Measurements from ENCODE around the gene STAU1. TPM values are rescaled to one million over a fixed set of nuclear protein-coding genes. Genes with fewer than 3 reads are reported as not detected.
"Not testable (repeated sequence)": the region's sequence is repeated elsewhere in the genome, so short reads cannot be mapped to it uniquely, and the experiment has no call there.

STAU1 gene
- total RNA-seq, 1 donor from 2014 or later, result 58.6 TPM

GRCh38 chr20:49172413-49172812, 15.7 kb downstream of the STAU1 start:
- no peak for DNase-seq (ENCODE audit: low read depth)
- TF ChIP-seq, protein P1, sequence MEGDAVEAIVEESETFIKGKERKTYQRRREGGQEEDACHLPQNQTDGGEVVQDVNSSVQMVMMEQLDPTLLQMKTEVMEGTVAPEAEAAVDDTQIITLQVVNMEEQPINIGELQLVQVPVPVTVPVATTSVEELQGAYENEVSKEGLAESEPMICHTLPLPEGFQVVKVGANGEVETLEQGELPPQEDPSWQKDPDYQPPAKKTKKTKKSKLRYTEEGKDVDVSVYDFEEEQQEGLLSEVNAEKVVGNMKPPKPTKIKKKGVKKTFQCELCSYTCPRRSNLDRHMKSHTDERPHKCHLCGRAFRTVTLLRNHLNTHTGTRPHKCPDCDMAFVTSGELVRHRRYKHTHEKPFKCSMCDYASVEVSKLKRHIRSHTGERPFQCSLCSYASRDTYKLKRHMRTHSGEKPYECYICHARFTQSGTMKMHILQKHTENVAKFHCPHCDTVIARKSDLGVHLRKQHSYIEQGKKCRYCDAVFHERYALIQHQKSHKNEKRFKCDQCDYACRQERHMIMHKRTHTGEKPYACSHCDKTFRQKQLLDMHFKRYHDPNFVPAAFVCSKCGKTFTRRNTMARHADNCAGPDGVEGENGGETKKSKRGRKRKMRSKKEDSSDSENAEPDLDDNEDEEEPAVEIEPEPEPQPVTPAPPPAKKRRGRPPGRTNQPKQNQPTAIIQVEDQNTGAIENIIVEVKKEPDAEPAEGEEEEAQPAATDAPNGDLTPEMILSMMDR (conservative IDR thresholded peaks at IDR 0.05; ENCODE audit: low read depth, low read length), result no peak
- no peak overlapping the region for H3K4me3 ChIP-seq (ENCODE audit: low read depth, low read length)

DNA sequence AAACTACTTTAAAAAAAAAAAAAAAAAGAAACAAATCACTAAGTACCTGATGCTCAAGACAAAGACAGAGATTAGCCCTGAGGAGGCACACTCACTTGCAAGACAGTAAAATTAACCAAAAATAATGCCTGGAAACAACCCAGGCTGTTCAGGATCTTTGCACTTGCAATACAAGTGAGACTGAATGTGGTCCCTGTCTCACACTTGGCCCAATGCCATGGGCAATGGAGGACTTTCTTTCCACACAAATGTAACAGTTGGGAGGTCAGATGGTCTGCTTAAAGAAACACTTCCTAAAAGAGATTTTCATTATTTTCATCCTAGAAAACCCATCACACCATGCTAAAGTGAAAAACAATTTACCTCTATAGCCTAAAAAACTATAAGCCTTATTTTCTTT, 16.2 kb downstream of the STAU1 start:
- no peak overlapping the region for H3K4me3 ChIP-seq (ENCODE audit: low read depth, low read length)
- TF ChIP-seq, protein P1 (conservative IDR thresholded peaks at IDR 0.05; ENCODE audit: low read depth, low read length), result no peak
- DNase-seq (ENCODE audit: low read depth), result no peak

- TF ChIP-seq, protein P1 (conservative IDR thresholded peaks at IDR 0.05; ENCODE audit: low read depth, low read length), result no peak
- H3K4me3 ChIP-seq (ENCODE audit: low read depth, low read length), result no peak overlapping the region
- DNase-seq (ENCODE audit: low read depth), result no peak
Observed at GRCh38 chr20:49170714-49171113, 17.4 kb downstream of the STAU1 start.

- TF ChIP-seq, protein P1 (conservative IDR thresholded peaks at IDR 0.05; ENCODE audit: low read depth, low read length), result no peak
- H3K4me3 ChIP-seq (ENCODE audit: low read depth, low read length), result no peak overlapping the region
- no peak for DNase-seq (ENCODE audit: low read depth)
Observed at GRCh38 chr20:49169547-49169946, 18.6 kb downstream of the STAU1 start.

DNA sequence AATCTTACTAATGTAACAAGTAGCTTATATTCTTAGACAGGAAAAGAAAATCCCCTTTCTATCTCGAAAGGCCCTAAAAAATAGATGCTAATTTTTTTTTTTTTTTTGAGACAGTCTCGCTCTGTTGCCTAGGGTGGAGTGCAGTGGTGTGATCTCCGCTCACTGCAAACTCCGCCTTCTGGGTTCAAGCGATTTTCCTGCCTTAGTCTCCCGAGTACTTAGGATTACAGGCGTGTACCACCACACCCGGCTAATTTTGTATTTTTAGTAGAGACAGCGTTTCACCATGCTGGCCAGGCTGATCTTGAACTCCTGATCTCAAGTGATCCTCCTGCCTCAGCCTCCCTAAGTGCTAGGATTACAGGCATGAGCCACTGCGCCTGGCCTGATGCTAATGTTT, 19.3 kb downstream of the STAU1 start:
- DNase-seq (ENCODE audit: low read depth); H3K4me3 ChIP-seq (ENCODE audit: low read depth, low read length): not testable (repeated sequence)

DNA sequence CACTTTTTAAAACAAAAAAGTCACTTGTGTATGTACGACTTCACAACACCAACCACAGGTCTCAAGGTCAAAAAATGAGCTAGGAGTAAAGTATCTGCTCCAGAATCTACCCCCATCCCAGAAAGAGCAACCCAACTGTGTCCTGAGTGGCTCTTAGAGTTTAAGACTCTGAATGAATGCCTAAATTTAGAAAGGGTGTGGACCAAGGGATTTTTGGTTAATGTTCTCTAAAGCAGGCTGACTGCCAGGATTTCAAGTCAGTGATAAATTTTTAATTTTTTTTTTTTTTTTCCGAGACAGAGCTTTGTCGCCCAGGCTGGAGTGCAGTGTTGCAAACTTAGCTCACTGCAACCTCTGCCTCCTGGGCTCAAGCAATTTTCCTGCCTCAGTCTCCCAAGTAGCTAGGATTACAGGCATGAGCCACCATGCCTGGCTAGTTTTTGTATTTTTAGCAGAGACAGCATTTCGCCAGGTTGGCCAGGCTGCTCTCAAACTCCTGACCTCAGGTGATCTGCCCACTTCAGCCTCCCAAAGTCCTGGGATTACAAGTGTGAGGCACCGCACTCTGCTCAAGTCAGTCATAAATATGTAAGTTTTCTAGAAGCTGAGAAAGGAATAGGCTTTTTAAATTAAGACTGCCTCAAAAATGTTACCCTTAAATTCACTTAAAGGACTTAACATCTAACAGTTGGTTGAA, 20.2 kb downstream of the STAU1 start:
- TF ChIP-seq, protein P1 (conservative IDR thresholded peaks at IDR 0.05; ENCODE audit: low read depth, low read length), result no peak
- no peak for DNase-seq (ENCODE audit: low read depth)
- no peak overlapping the region for H3K4me3 ChIP-seq (ENCODE audit: low read depth, low read length)

GRCh38 chr20:49166534-49167449, 21.3 kb downstream of the STAU1 start:
- TF ChIP-seq, protein P1 (conservative IDR thresholded peaks at IDR 0.05; ENCODE audit: low read depth, low read length), result no peak
- no peak overlapping the region for H3K4me3 ChIP-seq (ENCODE audit: low read depth, low read length)
- no peak for DNase-seq (ENCODE audit: low read depth)
